MV-4-11 (cell line): Measurements from ENCODE around the gene ADGRD2.

Experiments
- DNase-seq: peaks from one replicate; lab custom pipeline; 2025; lab: John Stamatoyannopoulos, UW

The ADGRD2 gene

DNA sequence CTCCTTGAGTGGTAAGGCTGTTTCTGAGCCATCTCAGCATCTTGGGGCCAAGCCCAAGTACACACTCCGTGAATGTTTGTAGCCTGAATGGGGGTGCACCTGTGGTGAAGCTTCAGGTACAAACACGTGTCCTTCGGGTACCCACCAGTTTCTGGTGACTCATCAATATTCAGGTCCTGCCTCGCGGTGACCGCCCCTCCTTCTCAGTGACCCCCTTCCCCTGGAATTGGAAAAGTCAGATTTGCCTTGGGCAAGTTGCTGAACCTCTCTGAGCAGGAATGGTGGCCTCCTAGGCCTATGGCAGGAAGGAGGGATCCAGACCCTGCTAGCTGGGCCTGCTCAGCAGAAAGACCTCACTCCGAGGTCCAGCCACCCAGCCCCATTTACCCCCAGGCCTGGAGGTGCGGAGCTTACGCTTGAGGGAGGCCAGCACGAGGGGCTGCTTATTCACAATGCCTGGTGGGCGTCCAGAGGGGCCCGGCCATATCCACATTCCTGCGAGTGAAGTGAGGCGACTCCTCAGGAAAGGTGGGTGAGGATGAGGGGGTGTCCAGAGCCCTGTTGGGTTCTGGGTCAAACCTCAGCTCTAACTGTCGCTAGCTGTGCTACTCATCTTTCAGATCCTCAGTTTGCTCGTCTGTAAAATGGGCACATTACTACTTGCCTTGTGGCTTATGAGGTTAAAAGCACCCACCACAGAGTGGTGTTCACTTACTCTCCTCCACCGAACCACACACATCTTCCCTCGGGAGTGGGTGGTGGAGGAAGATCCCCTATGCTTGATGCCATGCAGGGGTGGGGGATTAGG lies 7.0 kb downstream of the ADGRD2 start:
- no peak for DNase-seq

DNA sequence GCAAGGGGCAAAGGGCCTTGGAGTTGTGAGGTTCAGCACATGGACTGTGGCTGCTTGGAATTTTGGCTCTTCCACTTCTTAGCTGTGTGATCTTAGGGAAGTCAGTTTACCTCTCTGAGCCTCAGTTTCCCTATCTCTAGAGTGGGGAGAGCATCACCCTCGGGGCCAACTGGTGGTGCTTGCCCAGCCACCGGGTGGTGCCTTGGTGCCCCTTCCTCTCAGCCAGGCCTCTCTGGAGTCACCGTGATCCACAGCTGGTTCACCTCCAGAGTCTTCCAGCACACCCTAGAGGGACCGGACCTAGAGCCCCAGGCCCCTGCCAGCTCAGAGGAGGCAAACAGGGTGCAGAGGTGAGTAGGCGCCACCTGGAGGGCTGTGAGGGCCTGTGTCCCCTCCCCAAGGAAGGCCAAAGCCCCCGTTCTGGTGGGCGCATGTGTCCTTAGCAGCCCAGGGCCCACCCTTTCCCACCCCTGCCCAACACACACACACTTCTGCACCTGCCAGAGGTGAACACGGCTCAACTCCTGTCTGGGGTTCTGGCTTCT lies 7.7 kb downstream of the ADGRD2 start:
- no peak for DNase-seq

DNA sequence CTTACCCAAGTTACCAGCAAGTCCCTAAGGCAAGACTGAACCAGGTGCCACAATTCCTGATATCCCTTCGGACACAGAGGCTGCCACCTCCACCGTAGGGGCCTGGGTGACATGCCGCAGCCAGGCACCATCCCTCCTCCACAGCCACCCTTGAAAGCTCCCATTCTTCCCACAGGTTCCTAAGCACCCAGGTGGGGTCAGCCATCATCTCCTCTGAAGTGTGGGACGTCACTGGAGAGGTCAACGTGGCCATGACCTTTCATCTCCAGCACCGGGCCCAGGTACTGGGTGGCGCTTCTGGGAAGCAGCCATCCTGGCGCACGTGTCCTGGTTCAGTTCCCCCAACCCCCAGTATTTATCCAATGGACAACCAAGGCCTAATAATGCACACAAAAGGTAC lies 8.2 kb downstream of the ADGRD2 start:
- DNase-seq, result no peak

DNA sequence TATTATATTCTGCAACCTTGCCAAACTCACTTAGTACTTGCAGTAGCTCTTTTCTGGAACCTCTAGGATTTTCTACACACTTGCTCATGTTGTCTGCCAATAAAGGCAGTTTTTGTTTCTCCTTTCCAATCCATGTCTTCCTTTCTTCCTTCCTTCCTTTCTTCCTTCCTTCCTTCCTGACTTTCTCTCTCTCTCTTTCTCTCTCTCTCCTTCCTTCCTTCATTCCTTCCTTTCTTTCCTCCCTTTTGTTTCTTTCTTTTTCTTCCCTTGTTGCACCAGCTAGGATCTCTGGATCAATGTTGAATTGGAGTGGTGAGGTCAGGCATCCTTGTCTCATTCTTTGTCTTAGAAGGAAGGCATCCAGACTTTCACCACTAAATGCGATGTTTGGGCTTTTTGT lies 12.5 kb downstream of the ADGRD2 start:
- no peak for DNase-seq

DNA sequence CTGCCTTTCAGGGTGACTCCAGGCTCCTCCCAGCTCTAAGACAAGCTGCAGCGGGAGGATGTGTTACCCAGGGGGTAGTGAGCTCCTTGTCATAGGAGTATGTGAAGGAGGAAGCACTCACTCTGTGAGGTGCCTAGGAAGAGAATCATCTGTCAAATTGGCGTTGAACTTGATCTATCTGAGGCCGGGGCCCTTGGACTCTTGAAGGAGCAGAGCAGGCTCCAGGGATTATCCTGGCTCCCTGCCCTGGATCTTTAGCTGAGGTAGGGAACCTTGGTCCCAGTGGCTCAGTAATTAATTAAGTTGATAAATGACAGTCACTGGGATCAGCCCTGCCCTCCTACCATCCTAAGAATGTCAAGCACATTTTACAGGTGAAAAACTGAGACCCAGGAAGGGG lies 15.5 kb downstream of the ADGRD2 start:
- no peak for DNase-seq

DNA sequence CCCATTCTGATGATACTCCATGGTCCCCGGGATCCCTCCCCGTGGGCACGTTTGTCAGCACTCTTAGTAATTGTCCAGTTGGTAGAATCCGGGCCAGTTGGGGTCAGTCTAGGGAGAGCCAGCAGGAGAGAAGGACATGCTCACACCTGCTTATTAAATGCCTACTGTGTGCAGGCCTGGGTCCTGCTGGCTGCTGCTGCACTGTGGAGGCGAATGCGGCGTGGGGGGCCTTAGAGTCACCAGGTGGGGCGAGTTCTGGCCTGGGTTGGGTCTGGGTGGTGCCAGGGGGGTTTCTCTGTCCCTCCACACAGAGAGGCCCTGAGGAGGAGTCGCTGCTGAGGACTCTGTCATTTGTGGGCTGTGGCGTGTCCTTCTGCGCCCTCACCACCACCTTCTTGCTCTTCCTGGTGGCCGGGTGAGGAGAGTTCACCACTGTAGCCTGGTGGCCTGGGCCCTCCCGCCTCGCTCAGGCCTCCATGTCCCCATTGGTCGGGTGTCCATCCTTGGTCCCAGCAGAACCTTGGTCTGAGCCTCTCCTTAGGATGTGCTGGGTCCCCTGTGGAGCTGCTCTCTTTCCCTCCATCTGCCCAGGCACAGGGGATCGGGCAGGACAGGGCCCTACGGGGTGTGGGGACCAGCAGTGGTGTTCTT lies 17.3 kb downstream of the ADGRD2 start:
- DNase-seq, result no peak

DNA sequence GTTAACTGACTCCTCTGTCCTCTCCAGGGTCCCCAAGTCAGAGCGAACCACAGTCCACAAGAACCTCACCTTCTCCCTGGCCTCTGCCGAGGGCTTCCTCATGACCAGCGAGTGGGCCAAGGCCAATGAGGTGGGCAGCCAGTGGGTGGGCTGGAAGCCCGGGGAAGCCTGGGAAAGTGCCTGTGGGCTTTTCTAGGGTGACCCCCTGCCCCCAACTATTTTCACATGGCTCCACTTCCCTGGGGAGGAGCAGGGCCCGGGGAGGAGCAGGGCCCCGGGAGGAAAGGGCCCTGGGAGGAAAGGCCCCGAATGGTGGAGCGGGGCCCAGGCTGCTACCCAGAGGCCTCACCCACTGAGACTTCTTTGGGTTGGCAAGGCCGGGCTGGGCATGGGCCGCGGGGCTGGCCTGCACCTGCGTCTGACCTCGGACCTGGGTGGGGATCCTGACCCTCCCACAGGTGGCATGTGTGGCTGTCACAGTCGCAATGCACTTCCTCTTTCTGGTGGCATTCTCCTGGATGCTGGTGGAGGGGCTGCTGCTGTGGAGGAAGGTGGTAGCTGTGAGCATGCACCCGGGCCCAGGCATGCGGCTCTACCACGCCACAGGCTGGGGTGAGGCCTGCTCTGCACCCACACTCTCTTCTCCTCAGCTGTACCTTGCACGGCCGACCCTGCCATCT lies 17.9 kb downstream of the ADGRD2 start:
- no peak for DNase-seq

DNA sequence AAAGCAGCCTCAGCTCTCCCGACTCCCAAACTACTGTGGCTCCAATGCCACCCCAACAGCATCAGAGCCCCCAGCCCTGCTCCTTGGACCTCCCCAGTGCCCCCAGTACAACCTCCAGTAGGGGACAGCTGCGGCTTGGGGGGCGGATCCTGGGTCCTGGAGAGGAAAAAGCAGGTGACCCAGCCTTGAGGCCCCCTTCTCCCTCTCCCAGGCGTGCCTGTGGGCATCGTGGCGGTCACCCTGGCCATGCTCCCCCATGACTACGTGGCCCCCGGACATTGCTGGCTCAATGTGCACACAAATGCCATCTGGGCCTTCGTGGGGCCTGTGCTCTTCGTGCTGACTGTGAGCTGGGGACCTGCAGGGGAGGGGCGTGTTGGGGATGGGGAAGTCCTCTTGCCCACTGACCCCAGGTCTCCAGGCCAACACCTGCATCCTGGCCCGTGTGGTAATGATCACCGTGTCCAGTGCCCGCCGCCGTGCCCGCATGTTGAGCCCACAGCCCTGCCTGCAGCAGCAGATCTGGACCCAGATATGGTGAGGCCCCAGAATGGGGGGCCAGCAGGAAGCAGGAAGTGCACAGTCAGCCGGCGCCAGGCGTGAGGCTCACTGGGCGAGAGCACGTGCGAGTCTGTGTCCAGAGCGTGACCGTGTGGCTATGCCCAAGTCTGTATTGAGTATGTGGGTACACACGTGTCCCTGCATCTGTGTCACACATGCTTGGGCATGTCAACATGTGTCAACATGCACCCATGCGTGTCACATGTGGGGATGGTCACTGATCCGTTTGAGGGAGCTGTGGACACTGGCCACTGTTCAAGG lies 19.0 kb downstream of the ADGRD2 start:
- DNase-seq, result no peak

DNA sequence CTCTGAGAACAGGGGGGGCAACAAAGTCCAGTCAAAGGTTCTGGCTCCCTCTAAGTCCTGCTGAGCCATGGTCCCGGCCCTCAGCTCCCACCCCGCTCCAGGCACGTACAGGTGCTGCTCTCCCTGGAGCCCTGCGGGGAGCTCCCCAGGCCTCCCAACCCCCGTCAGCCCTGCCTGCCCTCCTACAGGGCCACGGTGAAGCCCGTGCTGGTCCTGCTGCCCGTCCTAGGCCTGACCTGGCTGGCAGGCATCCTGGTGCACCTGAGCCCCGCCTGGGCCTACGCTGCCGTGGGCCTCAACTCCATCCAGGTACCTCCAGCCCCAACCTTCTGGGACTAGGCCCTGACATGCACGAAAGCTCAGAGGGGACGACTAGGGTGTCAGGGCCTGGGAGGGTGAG lies 20.1 kb downstream of the ADGRD2 start:
- DNase-seq, result no peak

DNA sequence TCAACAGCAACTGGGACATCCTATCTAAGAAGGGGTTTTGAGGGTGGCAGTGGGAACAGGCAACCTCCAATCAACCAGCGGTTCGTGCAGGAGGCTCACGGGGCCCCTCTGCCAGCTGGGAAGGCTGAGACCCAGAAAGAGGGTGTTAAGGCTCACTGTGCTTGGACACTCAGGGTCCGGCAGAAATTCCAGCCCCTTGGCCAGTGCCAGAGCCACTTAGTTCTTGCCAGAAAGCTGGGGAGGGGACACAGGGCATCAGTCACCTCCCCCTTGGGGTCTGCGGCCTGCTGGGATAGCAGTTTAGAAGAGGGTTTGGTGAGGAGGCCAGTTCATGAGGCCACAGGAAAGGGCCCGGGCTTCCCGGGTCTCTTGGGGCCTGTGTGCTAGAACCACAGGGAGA lies 20.5 kb downstream of the ADGRD2 start:
- DNase-seq, result no peak

DNA sequence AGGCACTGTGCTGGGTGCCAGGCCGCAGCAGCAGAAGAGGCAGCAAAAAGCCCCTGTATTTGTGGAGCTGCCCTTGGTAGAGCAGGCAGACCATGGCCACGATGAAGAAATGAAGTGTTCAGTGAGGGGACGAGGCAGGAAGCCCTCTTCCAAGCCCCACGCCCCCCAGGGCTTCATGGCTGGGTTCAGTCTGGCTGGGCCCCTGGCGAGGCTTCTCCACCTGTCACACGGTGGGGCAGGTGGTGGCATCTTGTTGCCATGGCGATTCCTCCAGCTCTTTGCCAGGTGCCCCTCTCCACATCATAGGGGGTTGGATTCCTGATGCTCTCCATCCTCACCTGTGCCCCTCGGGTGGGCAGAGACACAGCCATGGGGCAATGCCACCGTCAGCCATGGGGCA lies 21.5 kb downstream of the ADGRD2 start:
- no peak for DNase-seq

DNA sequence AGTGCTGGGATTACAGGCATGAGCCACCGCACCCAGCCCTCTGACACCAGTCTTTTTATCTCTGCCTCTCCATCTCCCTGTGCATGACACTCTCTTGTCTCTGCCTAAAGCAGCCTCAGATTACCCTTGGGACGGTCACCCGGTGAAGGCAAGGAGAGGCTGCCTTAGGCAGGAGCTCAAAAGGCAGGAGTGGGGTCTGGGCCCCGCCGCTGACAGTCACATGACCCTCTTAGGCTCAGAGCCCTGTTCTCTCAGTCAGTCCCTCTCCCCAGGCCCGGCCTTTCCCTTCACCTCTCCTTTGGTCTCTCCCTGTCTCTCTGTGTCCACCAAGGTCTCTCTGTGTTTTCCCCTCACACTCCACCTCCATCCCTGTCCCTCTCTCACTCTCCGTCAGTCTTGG lies 22.5 kb downstream of the ADGRD2 start:
- no peak for DNase-seq

DNA sequence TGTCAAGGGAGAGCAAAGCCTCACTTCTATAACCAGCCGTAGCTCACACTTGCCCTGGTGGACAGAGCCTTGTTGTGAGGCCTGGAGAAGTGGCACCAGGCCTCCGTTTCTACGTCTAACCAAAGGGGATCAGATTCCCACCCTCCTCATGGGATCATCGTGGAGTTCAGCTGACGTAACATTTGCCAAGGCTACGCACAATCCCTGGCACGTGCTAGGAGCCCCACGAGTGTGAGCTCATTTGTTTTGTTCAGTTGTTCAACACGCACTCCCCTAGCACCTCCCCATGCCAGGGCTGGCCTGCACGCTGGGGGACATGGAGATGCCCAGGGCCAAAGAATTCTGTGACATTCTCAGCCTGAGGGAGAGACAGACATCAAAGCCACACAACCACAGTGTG lies 23.1 kb downstream of the ADGRD2 start:
- DNase-seq, result no peak

DNA sequence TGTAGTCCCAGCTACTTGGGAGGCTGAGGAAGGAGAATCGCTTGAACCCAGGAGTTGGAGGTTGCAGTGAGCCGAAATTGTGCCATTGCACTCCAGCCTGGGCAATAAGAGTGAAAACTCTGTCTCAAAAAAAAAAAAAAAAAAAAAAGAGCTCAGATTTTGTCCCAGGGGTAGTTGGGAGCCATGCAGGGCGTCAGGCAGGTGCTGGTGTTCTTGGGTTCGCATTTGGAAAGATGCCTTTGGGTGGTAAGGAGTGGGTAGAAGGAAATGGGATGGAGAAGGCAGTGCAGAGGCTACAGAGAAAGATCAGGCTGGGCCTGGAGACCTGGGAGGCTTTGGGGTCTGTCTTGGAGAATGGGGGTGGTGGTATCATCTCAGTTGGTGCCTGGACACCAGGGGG lies 23.9 kb downstream of the ADGRD2 start:
- DNase-seq, result no peak

DNA sequence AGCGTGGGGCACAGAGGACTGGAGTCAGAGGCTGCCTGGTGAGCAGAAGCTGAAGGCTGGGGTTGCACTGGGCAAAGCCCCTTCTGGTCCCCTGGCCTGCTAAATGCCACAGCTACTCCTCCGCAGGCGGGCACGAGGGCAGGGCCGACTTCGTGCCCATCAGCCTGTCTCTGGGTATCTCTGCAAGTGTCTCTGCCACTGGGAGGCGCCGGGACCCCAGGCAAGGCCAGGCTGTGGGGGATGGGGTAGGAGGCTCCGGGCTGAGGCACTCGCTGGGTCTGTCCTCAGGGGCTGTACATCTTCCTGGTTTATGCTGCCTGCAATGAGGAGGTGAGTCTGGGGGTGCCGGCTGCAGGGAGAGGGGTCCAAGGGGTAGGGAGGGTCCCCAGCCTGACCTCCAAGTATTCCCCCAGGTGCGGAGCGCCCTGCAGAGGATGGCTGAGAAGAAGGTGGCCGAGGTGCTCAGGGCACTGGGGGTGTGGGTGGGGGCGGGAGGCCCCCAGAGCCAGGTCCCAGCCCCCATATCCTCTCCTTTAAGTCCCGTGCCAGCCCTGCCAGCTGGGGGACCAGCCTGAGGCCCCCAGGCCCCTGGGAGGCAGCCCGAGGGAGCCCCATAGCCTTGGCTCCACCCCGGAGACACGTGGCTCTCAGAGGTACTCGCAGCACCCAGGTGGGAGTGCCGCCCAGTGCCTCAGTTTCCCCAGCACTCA lies 25.1 kb downstream of the ADGRD2 start:
- no peak for DNase-seq

DNA sequence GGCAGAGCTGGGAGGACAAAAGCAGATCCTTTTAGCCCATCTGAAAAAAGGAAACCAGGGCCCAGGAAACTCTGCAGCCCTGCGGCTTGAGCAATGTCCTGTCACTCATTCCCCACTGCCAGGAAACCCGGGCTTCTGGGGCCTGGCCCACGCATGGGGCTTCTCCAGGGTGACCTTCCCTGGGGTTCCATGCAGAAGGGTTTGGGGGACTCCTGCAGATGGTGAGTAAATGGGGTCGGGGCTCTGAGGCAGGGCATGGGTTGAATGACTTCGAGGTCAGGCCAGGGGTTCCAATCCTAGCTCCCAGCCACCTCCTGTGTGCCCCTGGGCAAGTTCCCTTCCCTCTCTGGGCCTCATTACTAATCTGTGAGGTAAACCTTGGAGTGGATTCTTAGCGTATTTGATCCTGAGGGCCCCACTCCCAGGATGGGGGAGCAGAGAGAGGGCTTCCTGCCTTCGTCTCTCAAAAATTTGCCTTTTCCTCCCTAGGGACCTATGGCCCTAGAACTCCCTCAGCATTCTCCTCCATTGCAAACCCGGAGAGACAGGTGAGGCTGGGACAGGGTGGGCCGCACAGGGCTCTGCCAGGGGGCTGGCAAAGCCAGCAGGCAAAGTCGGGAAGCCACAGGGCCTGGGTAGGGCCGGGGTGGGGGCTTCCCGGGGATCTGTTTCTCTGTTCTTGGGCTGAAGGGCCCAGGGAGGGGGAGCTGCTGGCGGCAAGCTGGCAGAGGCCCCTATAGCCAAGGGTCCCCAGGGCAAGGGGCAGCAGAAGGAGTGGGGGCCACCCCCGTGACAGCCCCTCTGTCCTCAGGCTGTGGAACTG lies 25.8 kb downstream of the ADGRD2 start:
- DNase-seq, result peak; percentile 7

DNA sequence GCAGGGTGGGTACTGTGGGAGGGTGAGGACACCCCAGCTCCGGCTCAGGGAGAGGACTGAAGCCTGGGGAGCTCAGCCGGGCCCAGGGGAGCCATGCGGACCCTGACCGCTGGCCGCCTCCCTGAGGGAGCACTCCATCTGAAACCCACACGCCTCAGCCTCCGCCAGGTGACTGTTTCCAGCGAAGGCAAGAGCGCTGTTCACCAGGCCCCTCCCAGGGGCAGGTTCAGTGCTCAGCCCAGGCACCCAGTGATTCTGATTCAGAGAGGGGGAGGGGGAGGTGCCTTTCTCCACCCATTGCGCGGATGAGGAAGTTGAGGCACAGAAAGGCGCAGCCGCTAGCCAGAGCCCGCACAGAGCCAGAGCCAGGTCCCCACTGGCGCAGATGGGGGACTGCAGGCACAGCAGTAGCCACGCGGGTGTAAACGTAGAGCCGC lies 27.0 kb downstream of the ADGRD2 start:
- DNase-seq, result peak; percentile 8

DNA sequence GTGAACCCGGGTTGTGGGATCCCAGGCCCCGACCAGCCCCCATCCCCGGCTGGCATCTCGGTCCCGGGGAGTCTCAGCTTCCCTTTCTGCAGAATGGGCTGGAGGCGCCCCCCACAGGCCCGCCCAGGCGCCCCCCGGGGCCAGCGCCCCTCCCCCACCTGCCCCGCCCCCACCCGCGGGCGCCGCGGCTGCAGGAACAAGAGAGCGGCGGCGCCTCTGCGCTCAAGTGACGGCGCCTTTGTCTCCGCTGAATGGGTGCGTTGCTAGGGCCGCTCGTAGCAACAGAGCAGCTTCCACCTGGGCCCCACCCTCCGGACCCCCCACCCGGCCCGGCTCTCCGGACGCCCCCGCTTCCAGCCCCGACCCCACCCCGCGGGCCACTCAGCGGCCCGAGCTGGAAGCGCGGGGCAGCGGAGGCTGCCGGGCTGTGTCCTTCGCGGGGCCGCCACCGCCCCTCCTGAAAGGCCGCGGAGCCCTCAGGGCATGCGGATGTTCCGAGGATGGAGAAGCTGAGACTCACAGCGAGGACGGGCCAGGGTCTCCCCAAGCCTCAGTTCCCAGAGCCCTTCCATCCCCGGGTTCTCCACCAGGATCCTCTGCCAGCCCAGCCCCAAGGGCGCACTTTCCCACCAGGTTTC lies 27.5 kb downstream of the ADGRD2 start:
- DNase-seq, result no peak

DNA sequence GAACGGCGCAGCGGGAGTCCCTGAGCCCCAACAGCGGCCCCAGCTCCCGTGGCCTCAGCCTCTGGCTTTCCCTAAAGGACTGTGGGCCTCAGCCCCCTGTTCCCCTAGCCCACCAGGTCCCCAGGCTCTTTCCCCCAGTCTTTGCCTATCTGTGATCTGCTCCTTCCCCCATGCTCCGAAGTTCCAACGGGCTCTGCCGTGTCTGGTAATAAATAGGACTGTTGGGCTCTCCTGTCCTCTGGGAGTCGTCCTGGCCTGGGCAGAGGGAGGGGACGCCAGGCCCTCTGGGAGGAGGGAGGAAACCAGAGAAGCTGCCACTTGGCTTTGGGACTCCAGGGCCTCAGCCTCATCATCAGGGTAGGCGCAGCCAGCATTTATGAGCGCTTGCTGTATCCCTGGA lies 28.1 kb downstream of the ADGRD2 start:
- DNase-seq, result no peak

DNA sequence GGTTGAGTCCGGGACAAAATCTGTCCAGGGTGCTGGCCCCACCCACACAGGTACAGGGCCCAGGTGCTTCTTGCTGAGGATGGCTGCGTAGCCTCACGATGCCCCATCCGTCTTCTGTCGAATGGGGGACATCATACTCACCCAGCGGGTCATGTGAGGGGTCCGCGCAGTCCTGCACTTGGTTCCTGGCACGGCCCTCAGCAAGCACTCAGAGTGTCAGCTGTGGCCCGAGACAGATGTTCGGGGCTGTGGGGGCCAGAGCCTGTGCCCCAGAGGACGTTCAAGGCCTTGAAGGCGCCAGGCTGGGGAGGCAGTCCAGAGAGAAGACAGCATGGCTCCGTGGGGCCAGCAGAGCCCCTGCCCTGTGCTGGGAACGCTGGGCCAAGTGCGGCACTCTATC lies 29.1 kb downstream of the ADGRD2 start:
- DNase-seq, result no peak
